ENCODE results near the gene ADIG. TPM values are rescaled to one million over a fixed set of nuclear protein-coding genes. Genes with fewer than 3 reads are reported as not detected.

The ADIG gene
- total and polyA plus RNA-seq, 2 of the 8 experiments (the other 6 are each of a cell fraction or from before 2014, with no cell fraction given) = not detected

DNA sequence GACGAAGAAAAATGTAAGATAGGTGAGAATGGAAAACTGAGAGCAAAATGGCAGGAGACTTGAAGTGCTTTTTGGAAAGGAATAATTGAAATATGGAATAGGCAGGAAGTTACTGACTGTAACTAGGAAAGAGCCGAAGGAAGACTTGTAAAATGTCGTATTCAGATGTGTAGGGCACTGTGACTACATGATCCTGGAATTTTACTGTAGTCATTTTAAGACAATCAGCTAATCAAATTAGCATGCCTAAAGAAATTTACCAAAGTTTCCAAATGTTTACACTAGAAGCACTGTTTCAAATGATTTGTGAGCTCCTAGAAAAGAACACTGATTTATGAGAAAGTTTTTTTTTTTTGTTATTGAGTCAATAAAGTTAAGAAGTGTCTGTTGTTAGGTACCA, 21.2 kb upstream of the ADIG start:
- peaks cover 0 to 2% of the 10 kb centered on the region in 2 experiments for H4K20me1 ChIP-seq (replicated peaks in 1 of 2; ENCODE audit: control insufficient read depth in 1 of 2, insufficient read depth in 2 of 2, low read length in 2 of 2)
- peaks cover 0 to 15% (median 6%) of the 10 kb centered on the region in 4 experiments; a peak in 6 of 8 replicates for H3K36me3 ChIP-seq (ENCODE audit: control insufficient read depth in 2 of 4, insufficient read depth in 4 of 4, low read length in 3 of 4)
- no peak for DNase-seq (ENCODE audit: low read depth in 1 of 2, low spot score in 2 of 2)
- TF ChIP-seq YY1 (IDR thresholded peaks at IDR 0.05; ENCODE audit: low read depth, low read length) (no peak), SIX5 (IDR thresholded peaks at IDR 0.05; ENCODE audit: low read depth, low read length) (no peak), POU5F1 (IDR thresholded peaks at IDR 0.05; ENCODE audit: low read depth, low read length) (no peak), POLR2AphosphoS5 (IDR thresholded peaks at IDR 0.05; ENCODE audit: low read depth, low read length) (no peak), HDAC6 (IDR thresholded peaks at IDR 0.05; ENCODE audit: low read depth, low read length) (no peak), ZNF274 (IDR thresholded peaks at IDR 0.05; ENCODE audit: borderline replicate concordance, extremely low read depth, low read length) (no peak), CTCF (IDR thresholded peaks at IDR 0.05; ENCODE audit: control extremely low read depth in 1 of 3, insufficient read depth in 1 of 3, low read depth in 1 of 3, low read length in 3 of 3) (no peak), EZH2 (IDR thresholded peaks at IDR 0.05; ENCODE audit: low read depth, low read length, severe bottlenecking) (no peak), TAF1 (IDR thresholded peaks at IDR 0.05; ENCODE audit: low read depth, low read length) (no peak), CTBP2 (IDR thresholded peaks at IDR 0.05; ENCODE audit: borderline replicate concordance, insufficient read depth, insufficient read length, low read length) (no peak), CHD2 (IDR thresholded peaks at IDR 0.05; ENCODE audit: low read length) (no peak), JUND (IDR thresholded peaks at IDR 0.05; ENCODE audit: low read length) (no peak), RXRA (IDR thresholded peaks at IDR 0.05; ENCODE audit: insufficient read depth, low read depth, low read length) (no peak)

More for the DNA sequence above, 21.2 kb upstream of the ADIG start:
- Histone ChIP-seq H3K9ac (replicated peaks in 1 of 4; ENCODE audit: extremely low read depth in 1 of 4, low read depth in 3 of 4, low read length in 3 of 4) (no peak overlapping the region), H2BK15ac (ENCODE audit: low read length) (no peak overlapping the region), H3K27ac (ENCODE audit: low read depth, low read length) (no peak overlapping the region), H2BK12ac (ENCODE audit: low read depth, low read length) (no peak overlapping the region), H2BK120ac (replicated peaks; ENCODE audit: low read depth, low read length) (no peak overlapping the region), H3K79me1 (ENCODE audit: low read depth, low read length) (no peaks in the 10 kb centered on the region), H2AK5ac (ENCODE audit: low read depth, low read length) (no peak overlapping the region), H3K23ac (ENCODE audit: insufficient read length) (no peak overlapping the region), H3K4me1 (replicated peaks in 1 of 4; ENCODE audit: control insufficient read depth in 3 of 4, insufficient read depth in 4 of 4, low read length in 3 of 4) (no peaks in the 10 kb centered on the region), H2BK20ac (ENCODE audit: low read length) (no peak overlapping the region), H3K27me3 (replicated peaks in 1 of 4; ENCODE audit: control insufficient read depth in 3 of 4, extremely low read depth in 1 of 4, insufficient read depth in 3 of 4, low read length in 3 of 4) (no peaks in the 10 kb centered on the region), H4K91ac (replicated peaks; ENCODE audit: insufficient read length, low read length) (no peak overlapping the region), H3K4me2 (ENCODE audit: insufficient read depth in 1 of 2, low read depth in 2 of 2, low read length in 2 of 2) (no peak overlapping the region), H4K5ac (ENCODE audit: insufficient read length, low read depth, low read length) (no peak overlapping the region), H3K14ac (ENCODE audit: insufficient read length) (no peak overlapping the region), H3K4me3 (ENCODE audit: extremely low read depth in 1 of 4, insufficient read depth in 2 of 4, low read depth in 3 of 4, low read length in 4 of 4) (no peak overlapping the region), H3K9me3 (ENCODE audit: insufficient read depth in 2 of 2, low read depth in 1 of 2, low read length in 1 of 2) (no peaks in the 10 kb centered on the region), H2BK5ac (ENCODE audit: low read depth, low read length) (no peak overlapping the region), H3K79me2 (ENCODE audit: control insufficient read depth in 1 of 2, insufficient read depth in 2 of 2, low read length in 2 of 2) (no peaks in the 10 kb centered on the region), H4K8ac (ENCODE audit: extremely low read depth, insufficient read depth, low read length) (no peak overlapping the region), H3K18ac (ENCODE audit: extremely low read depth, low read length) (no peak overlapping the region), H3K23me2 (ENCODE audit: low read depth, low read length) (no peaks in the 10 kb centered on the region), H3K4ac (replicated peaks; ENCODE audit: insufficient read length, low read depth, low read length) (no peak overlapping the region), H2AFZ (ENCODE audit: low read length) (no peak overlapping the region), H3K56ac (replicated peaks; ENCODE audit: insufficient read length, low read depth, low read length) (no peak overlapping the region)
- POLR2A ChIA-PET (ENCODE audit: partially characterized antibody) = no interaction called here
- CTCF ChIA-PET (ENCODE audit: partially characterized antibody) = interaction anchor here (0.7 to 1.2 kb wide), 3 partner anchors 35 to 250 kb away, joined by 3 read pairs; no protein-coding TSS in a partner anchor
- WGBS, 2 experiments (ENCODE audit: extremely low coverage in 1 of 2, insufficient coverage in 1 of 2, insufficient read length in 1 of 2, insufficient replicate concordance in 2 of 2, low coverage in 1 of 2, low lambda C conversion rate in 2 of 2, missing lambda C conversion rate in 1 of 2) = 90% methylated on average over 3 of the region's 3 CpGs; no CpG with 5 or more reads in 1 of the 2 experiments
- no peak for FAIRE-seq
